Measurements from ENCODE around the gene SPATS2L.

Gene SPATS2L

DNA sequence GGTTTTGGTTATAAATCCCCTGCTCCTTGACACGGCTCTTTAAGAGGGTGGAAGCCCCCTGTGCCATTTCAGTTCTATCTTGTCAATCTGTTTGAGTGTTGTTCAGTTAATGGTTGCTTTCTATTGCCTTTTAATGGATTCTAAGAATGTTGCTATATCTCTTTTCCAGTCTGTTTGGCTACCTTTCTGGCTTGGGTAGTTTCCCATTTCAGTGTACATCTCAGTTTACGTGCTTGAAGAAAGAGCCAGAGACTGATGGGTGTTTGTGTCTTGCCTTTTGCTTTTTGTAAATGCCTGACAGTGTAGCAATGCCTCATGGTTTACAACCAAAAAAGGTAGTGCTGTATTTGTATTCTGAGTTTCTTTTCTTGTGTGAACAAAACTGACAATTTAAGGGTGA lies 45.3 kb downstream of the SPATS2L start:
- DNase-seq (ENCODE audit: low spot score), result no peak

DNA sequence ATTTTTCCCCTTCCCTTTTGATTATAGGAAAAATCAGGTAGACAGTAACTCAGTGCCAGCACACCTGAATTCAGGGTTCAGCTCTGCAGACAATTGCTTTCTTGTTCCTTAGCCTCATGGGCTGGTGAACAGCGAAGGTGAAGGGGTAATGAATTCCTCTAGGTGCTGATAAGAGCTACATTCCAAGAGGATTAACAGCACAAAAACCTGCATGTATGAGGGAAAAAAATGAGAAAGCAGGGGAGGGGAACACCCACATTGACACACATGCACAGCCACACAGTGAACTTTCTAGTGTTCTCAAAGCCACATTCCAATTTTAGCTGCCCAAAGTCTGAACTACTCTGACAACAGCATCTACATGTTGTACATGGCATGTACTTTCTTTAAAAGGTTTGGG lies 46.1 kb downstream of the SPATS2L start:
- DNase-seq (ENCODE audit: low spot score), result no peak

DNA sequence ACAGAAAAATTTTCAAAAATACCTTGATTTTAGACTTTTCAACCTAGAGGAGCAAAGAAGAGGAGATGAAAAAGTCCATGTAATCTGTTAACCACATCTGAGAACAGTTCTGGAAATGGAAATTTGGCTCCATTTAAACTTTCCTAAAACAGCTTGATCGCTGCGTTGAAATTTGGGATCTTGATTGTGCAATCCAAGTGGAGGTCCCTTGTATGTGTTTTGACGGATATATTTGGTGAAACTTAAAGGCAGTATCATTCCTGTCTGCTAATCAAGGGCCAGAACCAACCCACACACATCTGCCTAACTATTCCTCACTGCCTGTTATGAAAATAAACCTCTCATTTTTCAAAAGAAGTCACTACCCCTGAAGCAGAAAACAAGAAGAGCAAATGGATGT lies 46.6 kb downstream of the SPATS2L start:
- no peak for DNase-seq (ENCODE audit: low spot score)

DNA sequence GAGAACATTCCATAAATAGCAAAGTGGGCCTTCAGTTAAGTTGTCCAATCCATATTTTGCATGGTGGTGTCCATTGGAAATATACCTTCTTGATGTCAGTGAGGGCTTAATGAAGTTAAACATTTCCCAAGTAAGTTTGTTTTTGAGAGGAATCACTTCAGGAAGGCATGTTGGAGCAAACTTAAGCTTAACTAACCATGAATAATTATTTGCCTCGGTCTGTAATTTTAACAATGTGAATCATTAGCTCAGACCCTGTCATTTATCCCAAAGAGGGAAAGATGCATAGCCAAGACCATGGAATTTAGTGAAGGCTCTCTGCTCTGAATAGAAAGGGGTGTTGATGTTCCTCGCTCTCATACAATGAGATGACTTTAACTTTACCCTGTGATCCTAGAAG lies 47.4 kb downstream of the SPATS2L start:
- DNase-seq (ENCODE audit: low spot score), result no peak

GRCh38 chr2:200354833-200355751 lies 48.6 kb downstream of the SPATS2L start:
- no peak for DNase-seq (ENCODE audit: low spot score)

GRCh38 chr2:200356321-200356720 lies 49.8 kb downstream of the SPATS2L start:
- no peak for DNase-seq (ENCODE audit: low spot score)

DNA sequence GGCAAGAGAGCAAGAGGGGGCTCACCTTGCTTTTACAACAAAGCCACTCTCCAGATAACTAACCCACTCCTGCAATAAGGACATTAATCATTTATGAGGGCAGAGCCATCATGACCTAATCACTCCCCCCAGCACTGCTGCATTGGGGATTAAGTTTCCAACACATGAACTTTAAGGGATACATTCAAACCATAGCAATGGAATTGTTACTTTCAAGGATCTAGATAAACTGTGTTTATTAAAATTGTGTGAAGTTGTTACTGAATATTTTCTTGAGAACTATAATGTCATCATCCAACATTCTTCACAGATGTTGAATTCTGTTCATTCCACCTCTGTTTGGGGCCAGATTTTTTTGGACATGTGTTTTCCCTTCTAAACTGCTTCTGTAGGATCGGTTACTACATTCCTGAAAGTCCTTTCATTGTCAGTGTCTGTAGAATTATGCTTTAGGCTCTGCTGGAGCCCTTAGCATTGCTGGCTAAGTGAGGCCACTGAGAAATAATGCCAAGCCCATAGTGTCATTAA lies 50.4 kb downstream of the SPATS2L start:
- no peak for DNase-seq (ENCODE audit: low spot score)

GRCh38 chr2:200357845-200358244 lies 51.4 kb downstream of the SPATS2L start:
- no peak for DNase-seq (ENCODE audit: low spot score)

GRCh38 chr2:200359552-200359951 lies 53.1 kb downstream of the SPATS2L start:
- no peak for DNase-seq (ENCODE audit: low spot score)

DNA sequence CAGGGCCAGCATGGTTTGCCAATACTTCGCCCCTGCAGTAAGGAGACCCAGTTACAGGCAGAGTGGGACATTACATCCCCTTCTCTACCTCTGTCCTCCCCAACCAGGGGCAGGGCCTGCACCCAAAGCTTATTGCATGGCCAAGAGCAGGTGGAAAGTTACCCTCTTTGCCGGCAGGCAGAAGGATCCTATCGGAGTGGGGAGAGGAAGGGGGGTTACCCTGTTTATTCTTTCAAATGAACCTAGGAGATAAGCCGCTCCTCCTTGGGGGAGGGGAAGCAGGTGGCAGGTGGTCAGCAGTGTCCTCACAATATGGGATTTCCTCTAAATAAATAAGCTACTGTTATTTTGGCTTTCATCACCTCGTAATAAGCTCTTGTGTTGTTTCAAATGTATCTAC lies 53.9 kb downstream of the SPATS2L start:
- DNase-seq (ENCODE audit: low spot score), result no peak

DNA sequence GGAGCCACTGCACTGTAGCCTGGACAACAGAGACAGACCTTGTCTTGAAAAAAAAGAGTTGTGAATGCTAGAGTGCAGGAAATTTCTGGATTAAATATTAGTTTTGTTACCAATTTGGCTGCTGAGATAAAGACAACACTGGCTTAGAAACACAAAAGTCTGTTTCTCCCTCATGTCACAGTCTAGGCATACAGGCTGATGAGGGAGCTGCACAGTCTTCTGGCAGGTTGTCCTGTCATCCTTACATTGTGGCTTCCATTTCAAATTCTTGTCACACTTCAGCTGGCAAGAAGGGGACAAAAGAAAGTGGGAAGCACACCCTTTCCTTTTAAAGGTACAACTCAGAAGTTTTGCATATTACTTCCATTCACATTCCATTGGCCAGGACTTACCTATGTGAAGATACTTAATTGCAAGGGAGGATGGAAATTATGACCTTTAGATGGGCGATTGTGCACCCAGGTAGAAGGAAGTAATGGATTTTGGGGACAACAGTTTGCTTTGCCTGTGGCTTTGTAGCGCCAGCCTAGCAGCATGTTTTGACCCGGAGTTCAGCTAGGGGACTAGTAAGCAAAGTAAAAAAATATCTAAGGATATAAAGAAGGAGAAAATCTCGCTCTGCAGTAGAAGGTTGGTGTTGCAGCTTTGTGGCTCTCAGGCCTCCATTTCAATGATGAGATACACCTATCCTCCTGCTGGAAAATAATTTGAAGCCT lies 55.9 kb downstream of the SPATS2L start:
- no peak for DNase-seq (ENCODE audit: low spot score)

DNA sequence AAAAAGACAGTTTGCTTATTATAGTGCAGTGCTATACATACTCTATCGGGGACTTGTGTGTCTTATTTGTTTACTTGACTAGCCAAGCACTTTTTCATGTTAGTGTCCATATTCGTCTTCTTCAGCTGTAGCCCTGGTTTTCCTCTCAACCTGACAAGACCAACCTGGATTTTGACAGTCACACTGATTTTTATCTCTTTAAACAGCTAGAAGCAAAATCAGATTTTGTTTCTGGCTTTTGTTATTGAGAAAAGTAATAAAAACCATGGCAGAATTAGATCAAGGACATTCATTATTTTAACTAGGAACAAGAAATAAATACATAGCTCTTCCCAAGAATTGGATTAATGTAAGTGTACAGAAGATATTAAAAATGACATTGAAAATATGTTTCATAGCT lies 56.8 kb downstream of the SPATS2L start:
- DNase-seq (ENCODE audit: low spot score), result no peak

DNA sequence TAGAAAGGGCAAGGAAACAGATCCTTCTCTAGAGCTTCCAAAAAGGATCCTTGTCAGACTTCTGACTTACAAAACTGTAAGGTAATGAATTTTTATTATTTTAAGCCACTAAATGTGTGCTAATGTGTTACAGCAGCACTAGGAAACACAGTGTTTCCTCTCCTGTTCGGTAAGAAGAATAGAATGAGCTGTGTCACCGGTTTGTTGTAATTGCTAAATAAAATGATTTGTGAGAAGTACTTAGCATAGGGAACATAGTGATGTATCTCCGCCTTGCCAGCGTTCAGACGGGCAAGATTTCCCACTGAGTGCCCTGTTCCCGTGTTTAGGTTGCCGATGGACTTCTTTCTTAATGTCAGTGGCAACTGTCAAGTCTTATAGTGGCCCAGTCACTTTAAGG lies 57.6 kb downstream of the SPATS2L start:
- DNase-seq (ENCODE audit: low spot score), result no peak

- no peak for DNase-seq (ENCODE audit: low spot score)
These were observed 58.1 kb downstream of the SPATS2L start for GRCh38 chr2:200364620-200365019.

DNA sequence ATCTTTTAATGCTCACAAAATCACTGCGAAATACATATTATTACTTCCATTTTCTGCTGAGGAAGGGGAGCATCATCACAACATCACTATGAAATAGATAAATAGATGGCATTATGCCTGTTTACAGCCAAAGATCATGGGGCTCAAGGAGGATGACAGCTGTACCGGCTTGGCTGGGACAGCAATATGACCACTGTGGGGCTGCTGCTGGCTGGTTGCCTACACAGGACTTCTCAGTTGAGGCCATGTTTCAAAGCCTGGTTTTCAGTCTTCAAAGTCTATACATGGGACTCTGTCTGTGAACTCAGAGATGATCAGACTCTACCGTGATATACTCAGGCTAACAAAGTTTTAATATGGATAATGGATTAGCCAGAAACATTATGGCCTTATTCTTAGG lies 58.7 kb downstream of the SPATS2L start:
- no peak for DNase-seq (ENCODE audit: low spot score)

- no peak for DNase-seq (ENCODE audit: low spot score)
These were observed 60.7 kb downstream of the SPATS2L start for GRCh38 chr2:200367155-200367554.

- no peak for DNase-seq (ENCODE audit: low spot score)
These were observed 63.4 kb downstream of the SPATS2L start for GRCh38 chr2:200369886-200370285.

DNA sequence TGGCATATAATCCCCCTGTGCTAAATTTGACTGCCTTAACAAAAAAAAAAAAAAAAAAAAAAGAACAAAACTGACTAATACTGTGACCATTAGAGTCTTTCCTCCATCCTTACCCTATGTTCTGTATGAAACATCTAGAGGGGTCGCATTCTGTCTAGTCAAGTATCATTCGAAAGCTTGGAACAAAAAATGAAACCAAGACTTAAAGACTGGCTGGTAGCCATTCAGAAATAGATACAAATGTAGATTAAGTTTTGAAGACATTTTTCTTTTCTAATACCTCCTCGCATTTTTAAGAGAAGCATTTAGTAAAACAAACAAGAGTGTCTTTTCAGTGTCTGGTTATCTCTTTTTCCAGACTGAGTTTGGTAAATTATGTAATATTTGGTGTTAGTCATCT lies 66.7 kb downstream of the SPATS2L start:
- no peak for DNase-seq (ENCODE audit: low spot score)

GRCh38 chr2:200373973-200374416 lies 67.5 kb downstream of the SPATS2L start:
- no peak for DNase-seq (ENCODE audit: low spot score)

- no peak for DNase-seq (ENCODE audit: low spot score)
These were observed 70.2 kb downstream of the SPATS2L start for GRCh38 chr2:200376513-200377354.

DNA sequence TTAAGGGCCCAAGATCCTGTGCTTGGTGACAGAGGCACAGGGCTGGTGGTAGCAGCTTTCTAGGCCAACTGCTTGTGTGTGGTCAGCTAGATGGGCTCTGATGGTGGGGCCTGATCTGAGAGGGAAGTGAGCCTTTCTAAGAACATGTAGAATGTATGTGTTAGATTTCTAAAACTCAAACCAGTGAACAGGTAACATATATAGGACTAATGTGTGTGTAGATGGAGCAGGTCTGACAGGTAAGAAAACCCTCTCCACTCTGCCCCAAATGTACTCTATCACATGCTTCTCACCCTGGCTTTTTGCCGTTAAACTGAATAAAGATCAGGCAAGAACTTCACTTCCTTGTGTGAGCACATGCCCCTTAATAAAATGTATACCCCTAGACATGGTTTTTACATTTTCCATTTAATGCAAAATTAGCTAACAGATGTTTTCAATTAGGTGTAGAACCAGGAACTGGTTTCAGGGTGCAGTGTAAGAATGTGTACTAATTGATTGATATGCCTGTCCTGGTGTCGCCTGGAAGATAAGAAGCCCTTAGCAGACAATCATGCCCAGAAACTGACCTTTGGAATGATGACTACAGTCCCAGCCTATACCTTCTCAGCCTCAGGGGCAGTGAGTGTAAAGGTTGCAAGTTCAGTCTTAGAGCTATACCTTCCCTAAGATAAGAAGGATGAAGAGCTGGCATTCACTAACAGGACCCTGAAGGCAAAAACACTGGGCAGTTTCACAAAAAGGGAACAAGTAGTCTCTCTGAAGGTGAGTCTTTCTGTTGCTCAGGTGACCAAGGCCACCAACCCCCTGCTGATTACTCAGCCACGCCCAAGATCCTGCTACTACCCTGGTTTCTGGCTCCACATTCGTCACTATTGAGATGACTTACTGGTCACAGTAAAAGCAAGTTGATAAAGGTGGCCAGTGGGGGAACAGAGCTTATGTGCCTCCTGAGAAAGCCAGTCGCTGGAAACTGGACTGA lies 71.2 kb downstream of the SPATS2L start:
- no peak for DNase-seq (ENCODE audit: low spot score)
